Measurements from ENCODE around the gene ACP7. TPM values are rescaled to one million over a fixed set of nuclear protein-coding genes. Genes with fewer than 3 reads are reported as not detected.

Gene ACP7
- total and polyA plus RNA-seq, 2 donors (not counting 3 experiments of a cell fraction or from before 2014, with no cell fraction given), result 0.04 to 0.49 TPM

DNA sequence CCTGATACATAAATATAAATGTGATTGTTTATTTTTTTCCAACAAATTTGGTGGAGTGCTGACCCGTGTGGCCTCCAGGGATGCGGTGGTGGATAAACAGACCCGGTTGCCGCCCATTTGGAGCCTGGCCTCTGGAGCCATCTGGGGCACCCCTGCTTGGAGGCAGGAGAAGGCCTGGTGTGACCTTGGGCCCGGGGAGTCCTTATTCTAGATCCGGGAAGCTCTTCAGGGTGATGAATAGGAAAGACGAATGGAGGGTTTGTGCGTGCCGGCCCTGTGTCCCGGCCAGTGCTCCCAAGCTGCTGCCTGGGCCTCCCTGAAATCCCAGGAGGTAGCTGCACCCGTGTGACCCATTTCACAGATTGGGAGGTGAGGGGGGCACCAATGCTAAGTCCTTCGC, 53.0 kb downstream of the ACP7 start:
- no peak for TF ChIP-seq JUN (IDR thresholded peaks at IDR 0.05; ENCODE audit: borderline replicate concordance, insufficient read depth, insufficient read length, low read depth)
- TF ChIP-seq MYC (IDR thresholded peaks at IDR 0.05; ENCODE audit: low read depth, low read length), result no peak
- TF ChIP-seq, protein P1, sequence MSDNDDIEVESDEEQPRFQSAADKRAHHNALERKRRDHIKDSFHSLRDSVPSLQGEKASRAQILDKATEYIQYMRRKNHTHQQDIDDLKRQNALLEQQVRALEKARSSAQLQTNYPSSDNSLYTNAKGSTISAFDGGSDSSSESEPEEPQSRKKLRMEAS (IDR thresholded peaks at IDR 0.05; ENCODE audit: insufficient read depth, insufficient read length), result no peak
- TF ChIP-seq, protein P2, sequence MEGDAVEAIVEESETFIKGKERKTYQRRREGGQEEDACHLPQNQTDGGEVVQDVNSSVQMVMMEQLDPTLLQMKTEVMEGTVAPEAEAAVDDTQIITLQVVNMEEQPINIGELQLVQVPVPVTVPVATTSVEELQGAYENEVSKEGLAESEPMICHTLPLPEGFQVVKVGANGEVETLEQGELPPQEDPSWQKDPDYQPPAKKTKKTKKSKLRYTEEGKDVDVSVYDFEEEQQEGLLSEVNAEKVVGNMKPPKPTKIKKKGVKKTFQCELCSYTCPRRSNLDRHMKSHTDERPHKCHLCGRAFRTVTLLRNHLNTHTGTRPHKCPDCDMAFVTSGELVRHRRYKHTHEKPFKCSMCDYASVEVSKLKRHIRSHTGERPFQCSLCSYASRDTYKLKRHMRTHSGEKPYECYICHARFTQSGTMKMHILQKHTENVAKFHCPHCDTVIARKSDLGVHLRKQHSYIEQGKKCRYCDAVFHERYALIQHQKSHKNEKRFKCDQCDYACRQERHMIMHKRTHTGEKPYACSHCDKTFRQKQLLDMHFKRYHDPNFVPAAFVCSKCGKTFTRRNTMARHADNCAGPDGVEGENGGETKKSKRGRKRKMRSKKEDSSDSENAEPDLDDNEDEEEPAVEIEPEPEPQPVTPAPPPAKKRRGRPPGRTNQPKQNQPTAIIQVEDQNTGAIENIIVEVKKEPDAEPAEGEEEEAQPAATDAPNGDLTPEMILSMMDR (IDR thresholded peaks at IDR 0.05; ENCODE audit: extremely low read depth in 1 of 2, insufficient read depth in 1 of 2, low read depth in 1 of 2, low read length in 2 of 2), result no peak
- Histone ChIP-seq H3K27ac (ENCODE audit: insufficient read depth, low read depth, low read length) (no peak overlapping the region), H2AFZ (ENCODE audit: low read depth, low read length) (no peak overlapping the region), H3K27me3 (ENCODE audit: control insufficient read depth in 2 of 2, insufficient read depth in 2 of 2, low read length in 2 of 2) (no peaks in the 10 kb centered on the region), H3K4me3 (replicated peaks in 1 of 3; ENCODE audit: insufficient read depth in 1 of 3, low read depth in 1 of 3, low read length in 3 of 3) (no peak overlapping the region), H3K79me2 (ENCODE audit: control insufficient read depth, insufficient read depth, low read length) (peaks cover 82% of the 10 kb centered on the region), H4K20me1 (replicated peaks; ENCODE audit: control insufficient read depth, extremely low read depth, insufficient read depth, low read length) (no peaks in the 10 kb centered on the region), H3K4me1 (ENCODE audit: control insufficient read depth, extremely low read depth, insufficient read depth, low read length) (peaks cover 5% of the 10 kb centered on the region), H3K9ac (replicated peaks; ENCODE audit: extremely low read depth, insufficient read depth, low read length) (no peak overlapping the region), H3K36me3 (ENCODE audit: control insufficient read depth in 2 of 2, extremely low read depth in 1 of 2, insufficient read depth in 2 of 2, low read length in 2 of 2) (no peaks in the 10 kb centered on the region), H3K9me1 (replicated peaks; ENCODE audit: control insufficient read depth, extremely low read depth, insufficient read depth, low read length) (no peaks in the 10 kb centered on the region), H3K4me2 (ENCODE audit: insufficient read depth, low read length) (no peak overlapping the region), H3K9me3 (replicated peaks; ENCODE audit: control insufficient read depth, insufficient read depth, low read length) (no peaks in the 10 kb centered on the region)
- ChIA-PET CTCF (no interaction called here), POLR2A (no interaction called here)
- dilution Hi-C loops (cut with MboI; ENCODE audit: extremely low pct_ligation_motif_present, low sequenced_read_pairs) (no loop called here), intact Hi-C loops (cut with micrococcal nuclease) (no loop called here)
- DNase-seq (ENCODE audit: low read depth, low spot score), result no peak
- BruUV-seq (replicated peaks), result no TSS peak
- FAIRE-seq, result no peak
